DND-41 (cell line): ENCODE measurements around the gene ARHGEF6.

Experiments used
- ATAC-seq: fragments of 200-7000 bp; cut with Tn5 transposase; 3 replicates; pipeline ENCODE4 v1.9.1; 2021; ENCODE audit warnings: low read depth; ENCODE audit not compliant: insufficient read depth
- DNase-seq: peaks from one replicate; pipeline ENCODE4 v3.0.0-alpha.2; 2020
- H2AFZ ChIP-seq: 2 replicates; pipeline ENCODE4 v1.6.0; 2012; ENCODE audit warnings: low read depth, low read length
- H3K27ac ChIP-seq: 2 replicates; pipeline ENCODE4 v1.5.1; 2012; ENCODE audit warnings: low read length, inconsistent platforms
- H3K27me3 ChIP-seq: fragments of 200-600 bp; sonication (generic); 2 replicates; pipeline ENCODE4 v1.6.0; 2012; ENCODE audit warnings: low read length, mild to moderate bottlenecking, inconsistent platforms; ENCODE audit not compliant: insufficient read depth, poor library complexity
- H3K36me3 ChIP-seq: 2 replicates; pipeline ENCODE4 v1.5.1; 2012; ENCODE audit warnings: low read length, inconsistent platforms; ENCODE audit not compliant: insufficient read depth
- H3K4me1 ChIP-seq: 2 replicates; pipeline ENCODE4 v1.5.1; 2012; ENCODE audit warnings: mild to moderate bottlenecking, low read length; ENCODE audit not compliant: insufficient read depth
- H3K4me2 ChIP-seq: 2 replicates; pipeline ENCODE4 v1.6.0; 2012; ENCODE audit warnings: mild to moderate bottlenecking, moderate library complexity, low read length, inconsistent platforms; ENCODE audit not compliant: insufficient read depth
- H3K4me3 ChIP-seq, 2 experiments: fragments of 200-600 bp in 1 of 2; shearing (Covaris generic) in 1 of 2; 2 replicates each; pipeline ENCODE4 v1.5.1; 2012 to 2016; ENCODE audit warnings: inconsistent platforms in 2 of 2, low read length in 2 of 2, mild to moderate bottlenecking in 2 of 2, low read depth in 1 of 2, moderate library complexity in 1 of 2
- H3K79me2 ChIP-seq: 2 replicates; pipeline ENCODE4 v1.6.0; 2012; ENCODE audit warnings: low read length, inconsistent platforms; ENCODE audit not compliant: insufficient read depth
- H3K9ac ChIP-seq: 2 replicates; pipeline ENCODE4 v1.6.0; 2012; ENCODE audit warnings: low read depth, mild to moderate bottlenecking, inconsistent platforms, low read length, moderate library complexity
- H3K9me3 ChIP-seq: 2 replicates; pipeline ENCODE4 v1.5.1; 2012; ENCODE audit warnings: low read length, moderate library complexity, mild to moderate bottlenecking, inconsistent platforms; ENCODE audit not compliant: insufficient read depth, severe bottlenecking
- H4K20me1 ChIP-seq: 2 replicates; pipeline ENCODE4 v1.6.0; 2012; ENCODE audit warnings: low read length; ENCODE audit not compliant: insufficient read depth
- CTCF ChIP-seq: IDR thresholded peaks from 2 replicates; pipeline ENCODE4 v1.5.1; 2012; ENCODE audit warnings: borderline replicate concordance, low read length, moderate library complexity, mild to moderate bottlenecking; ENCODE audit not compliant: poor library complexity, severe bottlenecking; ENCODE audit errors: extremely low read depth
- EZH2 ChIP-seq: IDR thresholded peaks from 3 replicates; pipeline ENCODE4 v1.6.1; 2012; ENCODE audit warnings: borderline replicate concordance, low read depth, mild to moderate bottlenecking, moderate library complexity, low read length, inconsistent platforms; ENCODE audit not compliant: severe bottlenecking

ARHGEF6 gene

GRCh38 chrX:136623396-136623795 lies 157.3 kb downstream of the ARHGEF6 start:
- Histone ChIP-seq H3K4me2 (no peak overlapping the region), H3K79me2 (no peaks in the 10 kb centered on the region), H3K9me3 (no peaks in the 10 kb centered on the region), H3K9ac (no peak overlapping the region), H3K27me3 (no peaks in the 10 kb centered on the region), H3K4me3 (no peak overlapping the region), H3K27ac (no peak overlapping the region), H3K4me1 (peaks cover 34% of the 10 kb centered on the region), H3K36me3 (no peaks in the 10 kb centered on the region), H4K20me1 (no peaks in the 10 kb centered on the region), H2AFZ (no peak overlapping the region)
- TF ChIP-seq EZH2 (no peak), CTCF (no peak)
- peak; percentile 93 for ATAC-seq
- DNase-seq = peak; percentile 54

GRCh38 chrX:136622568-136622967 lies 158.2 kb downstream of the ARHGEF6 start:
- H3K4me1 ChIP-seq = peaks cover 27% of the 10 kb centered on the region
- TF ChIP-seq EZH2 = no peak
- TF ChIP-seq CTCF = no peak
- no peaks in the 10 kb centered on the region for H3K9me3 ChIP-seq
- no peak overlapping the region for H3K9ac ChIP-seq
- no peaks in the 10 kb centered on the region for H3K36me3 ChIP-seq
- no peak for DNase-seq
- H4K20me1 ChIP-seq = no peaks in the 10 kb centered on the region
- no peaks in the 10 kb centered on the region for H3K79me2 ChIP-seq
- H3K27me3 ChIP-seq = no peaks in the 10 kb centered on the region
- no peak overlapping the region for H3K27ac ChIP-seq
- H3K4me2 ChIP-seq = no peak overlapping the region
- no peak overlapping the region for H2AFZ ChIP-seq
- ATAC-seq = no peak
- H3K4me3 ChIP-seq = no peak overlapping the region

- ATAC-seq (no peak), DNase-seq (no peak)
- no peak overlapping the region for H2AFZ ChIP-seq
- no peaks in the 10 kb centered on the region for H3K27me3 ChIP-seq
- H3K9ac ChIP-seq = no peak overlapping the region
- no peak for TF ChIP-seq EZH2
- no peak overlapping the region for H3K27ac ChIP-seq
- no peaks in the 10 kb centered on the region for H3K79me2 ChIP-seq
- no peak overlapping the region for H3K4me2 ChIP-seq
- H3K4me3 ChIP-seq = no peak overlapping the region
- no peaks in the 10 kb centered on the region for H3K9me3 ChIP-seq
- no peaks in the 10 kb centered on the region for H3K36me3 ChIP-seq
- H3K4me1 ChIP-seq = peaks cover 26% of the 10 kb centered on the region
- no peaks in the 10 kb centered on the region for H4K20me1 ChIP-seq
These were observed 160.0 kb downstream of the ARHGEF6 start for GRCh38 chrX:136620780-136621179.

GRCh38 chrX:136619899-136620505 lies 160.7 kb downstream of the ARHGEF6 start:
- H3K4me1 ChIP-seq = peaks cover 26% of the 10 kb centered on the region
- DNase-seq = no peak
- no peak overlapping the region for H2AFZ ChIP-seq
- H3K4me3 ChIP-seq = no peak overlapping the region
- no peaks in the 10 kb centered on the region for H3K36me3 ChIP-seq
- no peak overlapping the region for H3K9ac ChIP-seq
- H3K27me3 ChIP-seq = no peaks in the 10 kb centered on the region
- H4K20me1 ChIP-seq = no peaks in the 10 kb centered on the region
- H3K4me2 ChIP-seq = no peak overlapping the region
- TF ChIP-seq EZH2 = no peak
- TF ChIP-seq CTCF = no peak
- H3K27ac ChIP-seq = no peak overlapping the region
- no peak for ATAC-seq
- H3K9me3 ChIP-seq = no peaks in the 10 kb centered on the region
- no peaks in the 10 kb centered on the region for H3K79me2 ChIP-seq
